HEK293 (cell line): ENCODE measurements around the gene WDR64.

Experiments used
- CTCF ChIA-PET: fragments of 350-600 bp; formaldehyde crosslinking; extraction: SDS; loops from one replicate; lab custom pipeline; 2021; ENCODE audit warnings: antibody characterized with exemption; lab: Yijun Ruan, JAX
- POLR2A ChIA-PET: fragments of 300-600 bp; formaldehyde crosslinking; extraction: SDS; loops from one replicate; lab custom pipeline; 2020; ENCODE audit warnings: antibody characterized with exemption, inconsistent platforms; lab: Yijun Ruan, JAX
- H3K27ac ChIP-seq: fragments of 200-500 bp; sonication (Bioruptor generic); 2 replicates; pipeline ENCODE4 v1.5.1; 2014; ENCODE audit warnings: low read depth, low read length, control low read depth, inconsistent platforms; ENCODE audit errors: extremely low read depth
- H3K36me3 ChIP-seq, 2 experiments: fragments of 200-500 bp in 1 of 2; sonication (Bioruptor generic) in 1 of 2; 1 replicate in 1 of 2; 2 replicates in 1 of 2; pipeline ENCODE4 v1.5.1; 2014 to 2017; ENCODE audit warnings: inconsistent platforms in 2 of 2, low read length in 2 of 2; ENCODE audit not compliant: control insufficient read depth in 2 of 2, insufficient read depth in 1 of 2
- H3K4me1 ChIP-seq: fragments of 200-500 bp; sonication (Bioruptor generic); 2 replicates; pipeline ENCODE4 v1.5.1; 2014; ENCODE audit warnings: mild to moderate bottlenecking, low read length, inconsistent platforms; ENCODE audit not compliant: control insufficient read depth, insufficient read depth
- H3K4me3 ChIP-seq: 2 replicates; pipeline ENCODE4 v1.5.1; 2011; ENCODE audit warnings: low read depth, mild to moderate bottlenecking, control low read depth, low read length, moderate library complexity
- H3K9me3 ChIP-seq: fragments of 200-500 bp; sonication (Bioruptor generic); 2 replicates; pipeline ENCODE4 v1.5.1; 2014; ENCODE audit warnings: low read depth, low read length, inconsistent platforms; ENCODE audit not compliant: control insufficient read depth, insufficient read depth
- GLIS1 ChIP-seq: fragments of 450-650 bp; formaldehyde crosslinking; IDR thresholded peaks from 2 replicates; pipeline ENCODE4 v1.5.1; 2016; ENCODE audit warnings: missing biosample characterization, missing genetic modification characterization
- HOXA7 ChIP-seq: sonication (generic); formaldehyde crosslinking; IDR thresholded peaks from 2 replicates; pipeline ENCODE4 v1.8.1; 2022; ENCODE audit warnings: missing genetic modification reagents, borderline replicate concordance
- KLF1 ChIP-seq: fragments of 450-650 bp; formaldehyde crosslinking; IDR thresholded peaks from 2 replicates; pipeline ENCODE4 v1.5.1; 2016; ENCODE audit warnings: missing biosample characterization, missing genetic modification characterization
- PRDM1 ChIP-seq: fragments of 450-650 bp; formaldehyde crosslinking; IDR thresholded peaks from 2 replicates; pipeline ENCODE4; 2016; ENCODE audit warnings: missing biosample characterization, missing genetic modification characterization
- SP7 ChIP-seq: fragments of 450-650 bp; formaldehyde crosslinking; IDR thresholded peaks from 2 replicates; pipeline ENCODE4 v1.5.1; 2016; ENCODE audit warnings: missing biosample characterization, missing genetic modification characterization
- ZBTB20 ChIP-seq: fragments of 450-650 bp; formaldehyde crosslinking; IDR thresholded peaks from 2 replicates; pipeline ENCODE4 v1.5.1; 2016; ENCODE audit warnings: missing biosample characterization, missing genetic modification characterization
- ZEB2 ChIP-seq: fragments of 450-650 bp; formaldehyde crosslinking; IDR thresholded peaks from 2 replicates; pipeline ENCODE4 v1.5.1; 2016; ENCODE audit warnings: missing biosample characterization, missing genetic modification characterization
- ZNF10 ChIP-seq: fragments of 450-650 bp; formaldehyde crosslinking; IDR thresholded peaks from 2 replicates; pipeline ENCODE4 v1.5.1; 2017; ENCODE audit warnings: missing biosample characterization, missing genetic modification characterization
- ZNF114 ChIP-seq: fragments of 450-650 bp; formaldehyde crosslinking; IDR thresholded peaks from 2 replicates; pipeline ENCODE4 v1.5.0; 2017; ENCODE audit warnings: missing biosample characterization, missing genetic modification characterization
- ZNF184 ChIP-seq: fragments of 450-650 bp; IDR thresholded peaks from 2 replicates; pipeline ENCODE4 v1.5.1; 2018; ENCODE audit warnings: missing biosample characterization, mild to moderate bottlenecking, missing genetic modification characterization
- ZNF19 ChIP-seq: fragments of 450-650 bp; formaldehyde crosslinking; IDR thresholded peaks from 2 replicates; pipeline ENCODE4; 2016; ENCODE audit warnings: missing biosample characterization, missing genetic modification characterization, low read depth
- ZNF335 ChIP-seq: fragments of 450-650 bp; formaldehyde crosslinking; conservative IDR thresholded peaks from 2 replicates; pipeline ENCODE4 v1.5.1; 2016; ENCODE audit warnings: missing biosample characterization, missing genetic modification characterization
- ZNF354C ChIP-seq: fragments of 450-650 bp; formaldehyde crosslinking; IDR thresholded peaks from 2 replicates; pipeline ENCODE4 v1.5.1; 2016; ENCODE audit warnings: missing biosample characterization, missing genetic modification characterization, low read depth, borderline replicate concordance
- ZNF366 ChIP-seq: fragments of 450-650 bp; formaldehyde crosslinking; conservative IDR thresholded peaks from 2 replicates; pipeline ENCODE4 v1.5.1; 2016; ENCODE audit warnings: missing biosample characterization, missing genetic modification characterization
- ZNF416 ChIP-seq: fragments of 450-650 bp; formaldehyde crosslinking; IDR thresholded peaks from 2 replicates; pipeline ENCODE4 v1.5.1; 2016; ENCODE audit warnings: missing biosample characterization, missing genetic modification characterization
- ZNF433 ChIP-seq: fragments of 450-650 bp; formaldehyde crosslinking; IDR thresholded peaks from 2 replicates; pipeline ENCODE4 v1.5.1; 2016; ENCODE audit warnings: missing biosample characterization, missing genetic modification characterization, low read depth
- ZNF555 ChIP-seq: fragments of 450-650 bp; formaldehyde crosslinking; conservative IDR thresholded peaks from 2 replicates; pipeline ENCODE4 v1.5.1; 2017; ENCODE audit warnings: missing biosample characterization, mild to moderate bottlenecking, missing genetic modification characterization, inconsistent platforms
- ZNF629 ChIP-seq: fragments of 450-650 bp; formaldehyde crosslinking; IDR thresholded peaks from 2 replicates; pipeline ENCODE4 v1.5.1; 2017; ENCODE audit warnings: missing biosample characterization, missing genetic modification characterization
- ZNF658 ChIP-seq: fragments of 450-650 bp; formaldehyde crosslinking; IDR thresholded peaks from 2 replicates; pipeline ENCODE4; 2016; ENCODE audit warnings: missing biosample characterization, missing genetic modification characterization
- ZNF707 ChIP-seq: fragments of 450-650 bp; formaldehyde crosslinking; IDR thresholded peaks from 2 replicates; pipeline ENCODE4 v1.5.1; 2016; ENCODE audit warnings: missing biosample characterization, missing genetic modification characterization
- TF ChIP-seq, protein P1 (sequence below): fragments of 450-650 bp; formaldehyde crosslinking; optimal IDR thresholded peaks from 2 replicates; pipeline ENCODE3; 2016; ENCODE audit warnings: missing biosample characterization, mild to moderate bottlenecking, missing genetic modification characterization
- TF ChIP-seq, protein P2 (sequence below): fragments of 450-650 bp; formaldehyde crosslinking; IDR thresholded peaks from 2 replicates; pipeline ENCODE4 v1.5.1; 2016; ENCODE audit warnings: missing biosample characterization, missing genetic modification characterization, borderline replicate concordance
- TF ChIP-seq, protein P3 (sequence below): fragments of 450-650 bp; formaldehyde crosslinking; IDR thresholded peaks from 2 replicates; pipeline ENCODE4 v1.5.1; 2016; ENCODE audit warnings: missing biosample characterization, missing genetic modification characterization
- TF ChIP-seq, protein P4 (sequence below): fragments of 450-650 bp; formaldehyde crosslinking; IDR thresholded peaks from 2 replicates; pipeline ENCODE4 v1.5.1; 2017; ENCODE audit warnings: missing biosample characterization, missing genetic modification characterization
- TF ChIP-seq, protein P5 (sequence below): fragments of 450-650 bp; formaldehyde crosslinking; IDR thresholded peaks from 2 replicates; pipeline ENCODE4 v1.5.1; 2016; ENCODE audit warnings: missing biosample characterization, missing genetic modification characterization

The WDR64 gene

DNA sequence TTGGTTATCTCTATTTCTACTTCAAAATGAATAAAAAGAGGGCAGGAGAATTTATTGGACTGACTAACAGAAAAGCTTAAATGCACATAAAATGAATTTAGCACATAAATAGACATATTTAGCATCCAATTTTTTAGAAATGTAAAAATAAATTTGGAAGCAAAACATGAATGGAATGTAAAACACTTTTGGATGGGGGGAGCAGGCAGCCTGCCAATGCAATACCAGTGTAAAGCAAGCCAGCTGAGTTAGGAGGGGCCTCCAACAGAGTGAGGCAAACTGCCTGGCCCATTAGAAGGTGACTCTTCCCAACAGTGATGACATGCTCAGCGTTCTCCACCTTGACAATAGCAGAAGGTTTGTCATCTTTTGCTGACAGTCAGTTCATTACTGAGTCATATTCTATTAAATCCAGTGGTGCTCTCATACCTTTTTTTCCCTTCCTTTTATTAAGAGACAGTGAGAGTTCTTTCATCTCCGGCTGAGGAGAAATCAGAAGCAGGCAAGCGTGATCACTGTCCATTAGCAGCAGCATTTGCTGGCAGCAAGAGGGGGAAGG lies 176.5 kb downstream of the WDR64 start:
- CTCF ChIA-PET, result interaction anchor here (0.6 to 1.0 kb wide), 2 partner anchors 59 to 68 kb away, joined by 3 to 7 read pairs; no protein-coding TSS in a partner anchor
- H3K9me3 ChIP-seq, result no peaks in the 10 kb centered on the region
- no peaks in the 10 kb centered on the region for H3K36me3 ChIP-seq
- POLR2A ChIA-PET, result no interaction called here
- H3K4me1 ChIP-seq, result no peaks in the 10 kb centered on the region
- H3K4me3 ChIP-seq, result no peak overlapping the region
- no peak overlapping the region for H3K27ac ChIP-seq
- TF ChIP-seq ZNF658 (no peak), ZNF416 (tag by site-specific recombination) (no peak), ZBTB20 (tag by site-specific recombination) (no peak), ZNF366 (tag by site-specific recombination) (no peak), ZNF629 (0 out of 2 replicates have a peak, but pooled peaks have one; percentile 14), ZEB2 (tag by site-specific recombination) (0 out of 2 replicates have a peak, but pooled peaks have one; percentile 32), GLIS1 (tag by site-specific recombination) (no peak), PRDM1 (peak; percentile 91), ZNF707 (tag by site-specific recombination) (no peak), ZNF555 (tag by site-specific recombination) (no peak), HOXA7 (CRISPR knock-in tag) (no peak), KLF1 (no peak), ZNF184 (tag by site-specific recombination) (0 out of 2 replicates have a peak, but pooled peaks have one; percentile 49), ZNF354C (tag by site-specific recombination) (no peak), ZNF19 (tag by site-specific recombination) (no peak), ZNF10 (tag by site-specific recombination) (no peak), SP7 (0 out of 2 replicates have a peak, but pooled peaks have one; percentile 13), ZNF114 (no peak), ZNF433 (tag by site-specific recombination) (no peak), ZNF335 (tag by site-specific recombination) (peak; percentile 46)
- TF ChIP-seq, protein P1, sequence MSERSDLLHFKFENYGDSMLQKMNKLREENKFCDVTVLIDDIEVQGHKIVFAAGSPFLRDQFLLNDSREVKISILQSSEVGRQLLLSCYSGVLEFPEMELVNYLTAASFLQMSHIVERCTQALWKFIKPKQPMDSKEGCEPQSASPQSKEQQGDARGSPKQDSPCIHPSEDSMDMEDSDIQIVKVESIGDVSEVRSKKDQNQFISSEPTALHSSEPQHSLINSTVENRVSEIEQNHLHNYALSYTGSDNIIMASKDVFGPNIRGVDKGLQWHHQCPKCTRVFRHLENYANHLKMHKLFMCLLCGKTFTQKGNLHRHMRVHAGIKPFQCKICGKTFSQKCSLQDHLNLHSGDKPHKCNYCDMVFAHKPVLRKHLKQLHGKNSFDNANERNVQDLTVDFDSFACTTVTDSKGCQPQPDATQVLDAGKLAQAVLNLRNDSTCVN (tag by site-specific recombination), result no peak
- TF ChIP-seq, protein P2, sequence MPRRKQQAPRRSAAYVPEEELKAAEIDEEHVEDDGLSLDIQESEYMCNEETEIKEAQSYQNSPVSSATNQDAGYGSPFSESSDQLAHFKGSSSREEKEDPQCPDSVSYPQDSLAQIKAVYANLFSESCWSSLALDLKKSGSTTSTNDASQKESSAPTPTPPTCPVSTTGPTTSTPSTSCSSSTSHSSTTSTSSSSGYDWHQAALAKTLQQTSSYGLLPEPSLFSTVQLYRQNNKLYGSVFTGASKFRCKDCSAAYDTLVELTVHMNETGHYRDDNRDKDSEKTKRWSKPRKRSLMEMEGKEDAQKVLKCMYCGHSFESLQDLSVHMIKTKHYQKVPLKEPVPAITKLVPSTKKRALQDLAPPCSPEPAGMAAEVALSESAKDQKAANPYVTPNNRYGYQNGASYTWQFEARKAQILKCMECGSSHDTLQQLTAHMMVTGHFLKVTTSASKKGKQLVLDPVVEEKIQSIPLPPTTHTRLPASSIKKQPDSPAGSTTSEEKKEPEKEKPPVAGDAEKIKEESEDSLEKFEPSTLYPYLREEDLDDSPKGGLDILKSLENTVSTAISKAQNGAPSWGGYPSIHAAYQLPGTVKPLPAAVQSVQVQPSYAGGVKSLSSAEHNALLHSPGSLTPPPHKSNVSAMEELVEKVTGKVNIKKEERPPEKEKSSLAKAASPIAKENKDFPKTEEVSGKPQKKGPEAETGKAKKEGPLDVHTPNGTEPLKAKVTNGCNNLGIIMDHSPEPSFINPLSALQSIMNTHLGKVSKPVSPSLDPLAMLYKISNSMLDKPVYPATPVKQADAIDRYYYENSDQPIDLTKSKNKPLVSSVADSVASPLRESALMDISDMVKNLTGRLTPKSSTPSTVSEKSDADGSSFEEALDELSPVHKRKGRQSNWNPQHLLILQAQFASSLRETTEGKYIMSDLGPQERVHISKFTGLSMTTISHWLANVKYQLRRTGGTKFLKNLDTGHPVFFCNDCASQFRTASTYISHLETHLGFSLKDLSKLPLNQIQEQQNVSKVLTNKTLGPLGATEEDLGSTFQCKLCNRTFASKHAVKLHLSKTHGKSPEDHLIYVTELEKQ (tag by site-specific recombination), result 0 out of 2 replicates have a peak, but pooled peaks have one; percentile 14
- TF ChIP-seq, protein P3, sequence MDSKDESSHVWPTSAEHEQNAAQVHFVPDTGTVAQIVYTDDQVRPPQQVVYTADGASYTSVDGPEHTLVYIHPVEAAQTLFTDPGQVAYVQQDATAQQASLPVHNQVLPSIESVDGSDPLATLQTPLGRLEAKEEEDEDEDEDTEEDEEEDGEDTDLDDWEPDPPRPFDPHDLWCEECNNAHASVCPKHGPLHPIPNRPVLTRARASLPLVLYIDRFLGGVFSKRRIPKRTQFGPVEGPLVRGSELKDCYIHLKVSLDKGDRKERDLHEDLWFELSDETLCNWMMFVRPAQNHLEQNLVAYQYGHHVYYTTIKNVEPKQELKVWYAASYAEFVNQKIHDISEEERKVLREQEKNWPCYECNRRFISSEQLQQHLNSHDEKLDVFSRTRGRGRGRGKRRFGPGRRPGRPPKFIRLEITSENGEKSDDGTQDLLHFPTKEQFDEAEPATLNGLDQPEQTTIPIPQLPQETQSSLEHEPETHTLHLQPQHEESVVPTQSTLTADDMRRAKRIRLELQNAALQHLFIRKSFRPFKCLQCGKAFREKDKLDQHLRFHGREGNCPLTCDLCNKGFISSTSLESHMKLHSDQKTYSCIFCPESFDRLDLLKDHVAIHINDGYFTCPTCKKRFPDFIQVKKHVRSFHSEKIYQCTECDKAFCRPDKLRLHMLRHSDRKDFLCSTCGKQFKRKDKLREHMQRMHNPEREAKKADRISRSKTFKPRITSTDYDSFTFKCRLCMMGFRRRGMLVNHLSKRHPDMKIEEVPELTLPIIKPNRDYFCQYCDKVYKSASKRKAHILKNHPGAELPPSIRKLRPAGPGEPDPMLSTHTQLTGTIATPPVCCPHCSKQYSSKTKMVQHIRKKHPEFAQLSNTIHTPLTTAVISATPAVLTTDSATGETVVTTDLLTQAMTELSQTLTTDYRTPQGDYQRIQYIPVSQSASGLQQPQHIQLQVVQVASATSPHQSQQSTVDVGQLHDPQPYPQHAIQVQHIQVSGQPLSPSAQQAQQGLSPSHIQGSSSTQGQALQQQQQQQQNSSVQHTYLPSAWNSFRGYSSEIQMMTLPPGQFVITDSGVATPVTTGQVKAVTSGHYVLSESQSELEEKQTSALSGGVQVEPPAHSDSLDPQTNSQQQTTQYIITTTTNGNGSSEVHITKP, result no peak; the same call in 1 of the 2 replicates
- TF ChIP-seq, protein P4, sequence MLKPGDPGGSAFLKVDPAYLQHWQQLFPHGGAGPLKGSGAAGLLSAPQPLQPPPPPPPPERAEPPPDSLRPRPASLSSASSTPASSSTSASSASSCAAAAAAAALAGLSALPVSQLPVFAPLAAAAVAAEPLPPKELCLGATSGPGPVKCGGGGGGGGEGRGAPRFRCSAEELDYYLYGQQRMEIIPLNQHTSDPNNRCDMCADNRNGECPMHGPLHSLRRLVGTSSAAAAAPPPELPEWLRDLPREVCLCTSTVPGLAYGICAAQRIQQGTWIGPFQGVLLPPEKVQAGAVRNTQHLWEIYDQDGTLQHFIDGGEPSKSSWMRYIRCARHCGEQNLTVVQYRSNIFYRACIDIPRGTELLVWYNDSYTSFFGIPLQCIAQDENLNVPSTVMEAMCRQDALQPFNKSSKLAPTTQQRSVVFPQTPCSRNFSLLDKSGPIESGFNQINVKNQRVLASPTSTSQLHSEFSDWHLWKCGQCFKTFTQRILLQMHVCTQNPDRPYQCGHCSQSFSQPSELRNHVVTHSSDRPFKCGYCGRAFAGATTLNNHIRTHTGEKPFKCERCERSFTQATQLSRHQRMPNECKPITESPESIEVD (tag by site-specific recombination), result 0 out of 2 replicates have a peak, but pooled peaks have one; percentile 29
- TF ChIP-seq, protein P5, sequence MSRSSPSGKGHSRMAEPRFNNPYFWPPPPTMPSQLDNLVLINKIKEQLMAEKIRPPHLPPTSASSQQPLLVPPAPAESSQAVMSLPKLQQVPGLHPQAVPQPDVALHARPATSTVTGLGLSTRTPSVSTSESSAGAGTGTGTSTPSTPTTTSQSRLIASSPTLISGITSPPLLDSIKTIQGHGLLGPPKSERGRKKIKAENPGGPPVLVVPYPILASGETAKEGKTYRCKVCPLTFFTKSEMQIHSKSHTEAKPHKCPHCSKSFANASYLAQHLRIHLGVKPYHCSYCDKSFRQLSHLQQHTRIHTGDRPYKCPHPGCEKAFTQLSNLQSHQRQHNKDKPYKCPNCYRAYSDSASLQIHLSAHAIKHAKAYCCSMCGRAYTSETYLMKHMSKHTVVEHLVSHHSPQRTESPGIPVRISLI (tag by site-specific recombination), result no peak
